T-helper 9 cell (primary cell): ENCODE data around the gene TMEM98.
"Not testable (repeated sequence)": the region's sequence is repeated elsewhere in the genome, so short reads cannot be mapped to it uniquely, and the experiment has no call there.

Experiments used
- DNase-seq: peaks from one replicate; pipeline ENCODE4 v3.0.0-alpha.2; 2020

Gene TMEM98

GRCh38 chr17:32987453-32987805, 59.5 kb downstream of the TMEM98 start:
- DNase-seq, result not testable (repeated sequence)

- DNase-seq, result not testable (repeated sequence)
Measured at GRCh38 chr17:32987868-32988267, 59.9 kb downstream of the TMEM98 start.

GRCh38 chr17:32988481-32989101, 60.6 kb downstream of the TMEM98 start:
- DNase-seq, result no peak

GRCh38 chr17:32992321-32993033, 64.5 kb downstream of the TMEM98 start:
- DNase-seq, result no peak

- DNase-seq, result no peak
Measured at GRCh38 chr17:32993977-32994376, 66.0 kb downstream of the TMEM98 start.
